ENCODE data around the gene MTCH2.

The MTCH2 gene

DNA sequence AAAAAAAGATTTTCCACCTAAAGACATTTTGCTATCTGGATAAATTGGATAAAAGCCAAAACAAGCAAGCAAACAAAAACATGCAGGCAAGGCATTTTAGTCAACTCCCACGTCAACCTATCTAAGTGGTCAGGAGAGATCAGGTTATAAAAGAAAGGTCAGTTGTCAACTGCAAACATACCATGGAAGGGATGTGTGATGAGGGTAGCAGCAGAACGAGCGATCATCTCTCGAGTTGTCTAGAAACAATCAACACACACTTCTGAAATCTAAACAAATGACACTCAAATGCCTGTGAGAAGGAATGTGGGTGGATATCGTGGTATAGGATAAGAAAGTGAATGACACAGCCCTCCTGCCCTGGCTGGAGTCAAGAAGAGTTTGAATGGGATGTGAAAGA, 10.9 kb downstream of the MTCH2 start:
- no peak for DNase-seq

DNA sequence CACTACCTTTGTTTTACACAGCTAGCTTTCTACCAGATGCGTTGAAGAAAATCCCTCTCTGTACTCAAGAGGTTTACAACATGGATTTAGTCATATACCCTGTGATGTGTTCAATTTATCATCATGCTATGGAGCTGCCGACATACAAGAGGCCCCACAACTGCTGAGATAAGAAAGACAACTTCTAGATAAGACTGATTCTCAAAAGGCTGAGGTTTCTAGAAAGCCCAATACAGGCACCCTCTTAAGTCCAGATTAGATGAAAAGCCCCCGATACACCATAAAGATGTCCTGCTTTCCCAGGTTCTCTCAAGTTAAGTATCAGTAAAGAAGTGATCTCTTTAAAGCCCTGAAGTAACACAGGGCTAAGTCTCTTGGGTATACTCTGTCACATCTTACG, 14.3 kb downstream of the MTCH2 start:
- DNase-seq = no peak

DNA sequence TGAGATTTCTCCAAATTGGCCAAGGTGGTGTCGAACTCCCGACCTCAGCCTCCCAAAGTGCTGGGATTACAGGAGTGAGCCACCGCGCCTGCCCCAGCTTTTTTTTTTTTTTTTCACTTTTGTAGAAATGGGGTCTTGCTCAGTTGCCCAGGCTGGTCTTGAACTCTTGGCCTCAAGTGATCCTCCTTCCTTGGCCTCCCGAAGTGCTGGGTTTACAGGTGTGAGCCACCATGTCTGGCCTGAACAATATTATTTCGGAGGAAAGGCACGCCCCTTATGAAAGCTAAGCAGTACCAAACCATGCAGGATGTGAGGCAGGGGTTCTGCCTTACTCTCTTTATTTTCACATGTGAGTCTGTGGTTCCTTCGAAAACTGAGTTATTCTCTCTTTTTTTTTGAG, 16.1 kb downstream of the MTCH2 start:
- no peak for DNase-seq

DNA sequence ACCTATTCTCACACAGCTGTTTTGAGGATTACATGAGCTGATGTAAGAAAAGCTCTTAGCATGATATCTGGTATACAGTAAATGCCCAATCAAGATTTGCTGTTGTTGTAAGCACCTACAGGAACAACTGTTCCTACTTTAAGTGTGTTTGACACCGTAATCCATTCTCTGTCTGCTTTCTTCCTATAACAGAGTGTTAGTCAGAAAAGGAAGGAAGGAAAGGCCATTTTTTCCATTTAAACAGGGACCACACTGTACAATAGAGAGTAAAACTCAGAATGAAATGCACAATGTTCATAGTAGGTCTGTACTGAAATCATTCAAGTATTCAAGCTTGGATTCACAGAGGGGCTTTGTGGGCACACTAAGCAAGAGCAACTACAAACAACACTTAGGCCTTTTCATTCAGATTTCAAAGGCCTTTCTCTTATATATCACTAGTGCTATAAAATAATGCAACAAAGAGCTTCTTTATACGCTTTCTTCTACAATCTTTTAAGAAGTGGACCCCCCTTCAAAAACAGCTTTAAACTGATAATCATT, 21.5 kb downstream of the MTCH2 start:
- no peak for DNase-seq

DNA sequence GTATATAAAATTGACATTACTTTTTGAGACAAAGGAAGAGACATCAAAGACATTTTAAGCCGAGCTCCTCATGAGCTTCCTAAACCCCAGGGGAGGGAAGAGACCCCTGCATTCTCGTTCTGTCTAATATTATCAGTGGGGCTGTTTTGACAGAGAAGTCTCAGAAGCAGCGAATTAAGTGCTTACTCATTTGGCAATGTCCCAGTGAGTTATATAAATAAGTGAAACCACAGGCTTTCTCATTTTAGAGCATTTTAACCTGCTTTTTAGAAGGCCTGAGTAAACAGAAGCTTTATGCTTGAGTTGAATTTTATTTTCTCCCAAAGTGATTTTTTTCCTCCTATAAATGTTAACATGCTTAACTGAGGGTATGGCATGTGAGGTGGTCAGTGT, 24.9 kb downstream of the MTCH2 start:
- DNase-seq = no peak

DNA sequence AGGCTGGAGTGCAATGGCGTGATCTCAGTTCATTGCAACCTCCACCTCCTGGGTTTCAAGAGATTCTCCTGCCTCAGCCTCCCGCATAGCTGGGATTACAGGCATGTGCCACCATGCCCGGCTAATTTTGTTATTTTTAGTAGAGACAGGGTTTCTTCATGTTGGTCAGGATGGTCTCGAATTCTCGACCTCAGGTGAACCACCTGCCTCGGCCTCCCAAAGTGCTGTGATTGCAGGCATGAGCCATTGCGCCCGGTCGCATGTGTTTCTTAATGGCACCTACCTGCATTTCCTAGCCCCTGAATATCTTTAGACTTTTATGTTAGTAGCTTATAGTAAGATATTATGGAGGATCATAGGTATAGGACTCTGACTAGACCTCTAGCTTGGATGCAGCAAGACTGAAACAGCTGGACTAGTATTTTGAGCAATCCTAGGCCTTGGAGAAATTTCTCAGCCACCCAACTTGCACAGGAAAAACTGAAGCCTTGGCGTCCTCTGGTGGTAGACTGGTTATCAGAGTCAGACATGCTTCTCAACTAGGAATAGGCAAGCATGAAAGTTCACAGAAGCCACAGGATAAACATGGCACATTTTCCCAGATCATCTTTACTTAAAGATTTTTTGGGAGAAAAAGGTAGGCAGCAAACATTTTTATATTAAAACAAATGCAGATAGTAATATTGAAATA, 25.5 kb downstream of the MTCH2 start:
- DNase-seq = peak in 1 of 2 donors; percentile 12

DNA sequence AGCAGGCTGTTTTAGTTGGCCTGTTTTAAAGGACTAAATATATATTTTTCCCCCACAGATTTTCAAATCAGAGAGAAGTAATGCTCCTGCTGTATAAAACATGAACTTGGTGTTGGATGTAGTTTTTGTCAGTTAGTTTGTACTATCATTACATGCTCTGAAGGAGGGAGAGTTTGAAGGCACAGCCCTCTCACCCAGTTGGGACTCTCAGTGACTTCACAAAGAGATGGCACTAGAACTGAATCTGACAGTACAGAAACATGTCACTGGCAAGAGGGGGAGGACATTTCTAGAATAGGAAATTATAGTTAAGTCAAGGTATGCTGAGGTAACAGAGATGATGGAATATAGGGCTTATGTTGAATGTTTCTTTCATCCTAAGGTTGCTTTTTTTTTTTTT, 27.1 kb downstream of the MTCH2 start:
- no peak for DNase-seq

DNA sequence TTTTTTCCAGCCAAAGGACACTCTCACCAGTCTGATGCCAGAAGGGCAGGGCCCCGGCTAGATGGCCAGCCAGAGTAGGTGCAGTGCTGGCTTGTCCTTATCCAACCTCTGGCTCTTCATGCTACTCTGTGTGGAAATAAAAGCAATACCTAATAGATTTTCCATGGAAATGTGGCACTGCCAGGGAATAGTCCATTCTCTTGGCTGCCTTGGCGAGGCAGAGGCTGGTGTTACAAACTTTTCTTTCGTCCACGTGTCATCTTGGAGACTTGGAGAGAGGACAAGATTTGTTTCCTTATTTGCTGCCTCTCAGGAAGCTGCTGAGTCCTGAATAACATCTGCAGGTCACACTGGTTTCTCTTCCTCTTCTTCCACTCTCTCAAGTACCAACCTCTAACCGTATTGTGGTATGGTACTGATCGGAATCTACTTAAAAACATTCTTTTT, 31.0 kb downstream of the MTCH2 start:
- no peak for DNase-seq

DNA sequence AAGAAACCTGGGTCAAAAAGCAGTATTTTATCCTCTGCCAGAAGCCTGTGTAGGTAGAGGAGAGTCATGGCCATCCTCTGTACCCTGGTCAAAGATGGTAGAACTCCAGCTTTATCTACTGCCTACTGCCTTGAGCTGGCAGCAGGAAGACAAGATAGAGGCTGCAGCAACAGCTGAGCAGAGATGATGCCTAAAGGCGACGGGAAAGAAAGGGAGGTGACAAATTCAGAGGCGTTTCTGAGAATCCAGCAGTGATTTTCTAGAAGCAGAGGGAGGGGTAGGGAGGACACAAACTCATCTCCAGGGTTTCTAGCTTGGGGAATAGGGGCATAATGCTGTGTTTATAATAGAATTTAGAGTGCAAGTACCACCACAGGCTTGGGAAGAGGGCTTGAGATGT, 32.7 kb downstream of the MTCH2 start:
- no peak for DNase-seq

DNA sequence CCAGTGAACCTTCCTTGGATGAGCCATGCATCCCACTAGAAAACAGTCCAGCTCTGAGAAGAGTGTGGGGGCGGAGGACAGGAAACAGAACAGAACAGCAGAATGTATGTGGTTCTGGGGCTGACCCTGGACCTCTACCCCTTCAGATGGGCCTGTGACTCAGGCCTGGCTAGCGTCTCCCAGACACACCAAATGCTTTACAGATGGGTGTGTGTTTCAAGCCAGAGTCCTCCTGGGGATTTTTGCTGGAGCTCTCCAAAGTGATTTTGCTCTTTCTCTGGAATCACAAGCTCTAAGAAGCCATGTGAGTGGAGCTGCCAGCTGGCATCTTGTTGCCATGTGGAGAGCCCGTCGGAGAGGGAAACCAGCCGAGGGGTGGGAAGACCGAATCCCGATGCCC, 35.0 kb downstream of the MTCH2 start:
- no peak for DNase-seq

DNA sequence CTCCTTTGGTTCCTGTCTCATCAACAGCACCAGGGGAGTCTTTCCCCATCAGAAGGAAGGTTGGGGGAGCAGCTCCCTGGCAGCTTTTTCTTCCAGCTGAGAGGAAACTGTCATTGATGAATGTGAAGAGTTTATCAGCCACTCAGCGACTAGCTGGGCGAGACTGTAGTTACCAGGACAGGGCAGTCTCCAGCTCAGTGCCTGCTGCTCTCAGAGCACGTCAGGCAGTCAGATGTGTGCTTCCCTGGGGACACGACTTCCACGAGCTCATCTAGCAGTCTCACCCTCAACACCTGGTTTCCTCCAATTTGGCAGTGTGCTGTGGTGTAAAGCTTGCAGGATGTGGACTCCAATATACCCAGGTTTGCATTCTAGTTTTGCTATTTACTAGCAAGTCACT, 35.6 kb downstream of the MTCH2 start:
- no peak for DNase-seq

DNA sequence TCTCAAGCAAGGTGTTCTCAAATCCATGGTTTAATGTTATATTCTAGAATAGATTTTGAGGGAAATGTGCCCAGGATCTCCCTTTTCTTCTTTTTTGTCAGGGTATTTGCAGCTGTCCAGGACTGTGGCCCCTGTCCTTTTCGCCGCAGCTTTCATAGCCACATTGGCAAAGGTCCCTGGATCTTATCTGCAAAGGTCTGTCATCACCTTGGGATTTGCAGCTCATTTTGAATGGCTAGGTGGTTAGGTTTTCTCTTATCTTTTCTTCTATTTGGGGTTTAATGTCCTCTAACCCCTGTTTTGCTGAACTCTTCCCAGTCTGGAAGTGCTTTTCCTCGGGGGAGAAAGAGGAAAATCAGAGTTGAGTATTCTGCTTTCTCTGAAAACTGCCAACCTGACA, 36.4 kb downstream of the MTCH2 start:
- DNase-seq = no peak

DNA sequence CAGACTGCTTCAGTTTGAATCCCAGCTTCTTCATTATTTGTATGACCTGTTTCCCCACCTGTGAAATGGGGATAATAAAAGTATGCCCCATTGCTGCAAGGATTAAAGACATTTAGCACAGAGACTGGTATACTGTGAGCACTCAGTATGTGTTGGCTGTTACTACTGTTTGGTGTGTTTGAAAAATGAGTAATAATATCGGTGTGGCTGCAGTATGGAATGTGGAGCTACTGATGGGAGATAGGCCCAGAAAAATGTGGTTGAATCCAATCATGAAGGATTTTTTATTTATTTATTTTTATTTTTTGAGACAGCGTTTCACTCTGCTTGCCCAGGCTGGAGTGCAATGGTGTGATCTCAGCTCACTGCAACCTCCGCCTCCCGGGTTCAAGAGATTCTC, 39.1 kb downstream of the MTCH2 start:
- DNase-seq = no peak

DNA sequence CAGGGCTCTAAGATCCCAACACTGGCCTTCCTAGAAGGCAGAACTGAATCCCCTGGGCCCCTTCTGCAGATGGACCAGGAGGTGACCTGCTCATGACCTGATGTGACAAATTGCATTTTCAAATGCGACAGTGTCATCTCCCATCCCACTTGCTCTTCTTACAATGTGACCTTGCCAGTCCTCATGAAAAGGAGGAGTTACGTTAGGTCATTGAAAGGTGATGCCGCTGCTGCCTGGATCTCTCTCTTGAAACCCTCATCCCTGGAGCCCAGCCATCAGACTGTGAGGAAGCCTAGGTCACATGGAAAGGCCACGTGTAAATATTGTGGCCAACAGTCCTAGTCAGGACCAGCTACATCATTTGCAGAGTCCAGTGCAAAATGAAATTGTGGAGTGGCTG, 42.5 kb downstream of the MTCH2 start:
- DNase-seq = no peak

DNA sequence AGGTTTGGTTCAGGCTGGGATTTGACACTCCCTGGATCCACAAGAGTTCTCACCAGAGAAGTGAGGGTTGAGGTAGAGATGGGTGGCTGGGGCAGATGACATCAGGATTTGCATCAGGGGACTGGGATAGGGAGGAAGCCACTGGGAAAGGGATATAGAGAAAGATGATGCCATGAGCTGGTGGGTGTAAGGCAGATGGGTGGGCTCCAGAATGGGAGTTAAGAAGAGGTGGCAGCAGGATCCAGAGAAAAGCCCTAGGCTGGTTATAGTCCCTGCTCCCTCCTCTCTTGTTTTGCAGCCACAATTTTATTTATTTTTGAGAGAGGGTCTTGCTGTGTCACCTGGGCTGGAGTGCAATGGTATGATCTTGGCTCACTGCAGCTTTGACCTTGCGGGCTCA, 46.4 kb downstream of the MTCH2 start:
- DNase-seq = no peak

DNA sequence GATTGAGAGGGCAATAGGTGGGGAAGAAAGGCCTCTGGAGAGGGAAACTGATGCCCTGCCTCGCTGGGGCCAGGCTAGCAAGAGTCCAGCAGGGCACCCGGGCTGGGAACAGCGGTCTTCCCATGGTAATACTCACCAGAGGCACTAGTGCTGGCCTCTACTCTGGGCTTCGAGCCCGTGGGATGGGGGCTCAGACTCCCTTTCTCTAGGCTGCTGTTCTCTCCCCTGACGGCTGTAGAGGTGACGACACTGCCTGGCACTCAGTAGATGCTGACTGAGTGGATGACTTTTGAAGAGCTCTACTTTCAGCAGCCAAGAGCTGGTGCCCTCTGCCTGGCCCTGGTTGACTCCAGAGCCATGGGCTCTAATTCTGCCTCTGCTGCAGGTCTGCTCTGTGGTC, 47.3 kb downstream of the MTCH2 start:
- no peak for DNase-seq

DNA sequence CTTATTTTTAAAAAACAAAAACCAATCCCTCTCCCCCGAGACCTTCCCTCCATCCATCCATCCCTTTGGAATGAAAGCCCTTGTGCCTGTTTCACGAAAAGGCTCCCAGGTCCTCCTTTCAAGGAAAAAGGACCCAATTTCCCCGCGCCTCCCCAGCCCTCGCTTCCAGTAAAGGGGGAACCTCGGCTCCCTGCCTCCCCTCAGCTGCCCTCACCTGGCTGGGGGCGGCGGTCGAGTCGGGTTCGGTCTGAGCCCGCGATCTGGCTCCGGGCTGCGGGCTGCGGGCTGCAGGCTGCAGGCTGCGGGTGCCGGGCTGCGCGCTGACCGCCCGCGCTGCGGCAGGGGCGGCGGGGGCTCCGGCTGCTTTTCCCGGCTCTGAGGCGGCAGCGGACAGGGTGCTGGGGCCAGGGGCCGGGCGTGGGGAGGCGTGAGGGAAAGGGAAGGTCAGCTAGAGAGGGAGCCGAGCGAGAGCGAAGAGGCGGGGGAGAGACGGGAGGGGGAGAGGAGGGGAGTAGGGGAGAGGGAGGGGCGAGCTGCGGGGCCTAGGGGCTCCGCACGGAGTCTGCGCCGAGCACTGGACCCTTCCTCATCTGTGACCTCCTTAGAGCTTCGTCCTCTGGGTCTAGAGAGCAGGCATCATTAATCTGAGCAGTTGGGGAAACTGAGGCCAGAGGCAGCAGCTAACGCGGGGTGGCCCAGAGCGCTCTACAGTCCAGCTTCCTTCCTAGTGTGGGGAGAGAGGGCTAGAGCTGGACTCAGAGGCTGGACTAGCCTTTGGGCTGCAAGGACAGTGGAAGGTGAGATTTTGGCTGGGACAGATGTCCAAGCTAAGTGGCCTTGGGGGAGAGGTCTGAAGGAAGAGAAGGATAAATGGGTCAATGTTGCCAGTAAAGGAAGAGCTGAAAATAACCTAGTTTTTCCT, 48.2 kb downstream of the MTCH2 start, which contains the start of gene C1QTNF4:
C1QTNF4 (minus strand) TSS at position 478 of the 922 bp plus-strand sequence. CDS start 3,601 bp downstream, outside the sequence.
- DNase-seq = no peak

DNA sequence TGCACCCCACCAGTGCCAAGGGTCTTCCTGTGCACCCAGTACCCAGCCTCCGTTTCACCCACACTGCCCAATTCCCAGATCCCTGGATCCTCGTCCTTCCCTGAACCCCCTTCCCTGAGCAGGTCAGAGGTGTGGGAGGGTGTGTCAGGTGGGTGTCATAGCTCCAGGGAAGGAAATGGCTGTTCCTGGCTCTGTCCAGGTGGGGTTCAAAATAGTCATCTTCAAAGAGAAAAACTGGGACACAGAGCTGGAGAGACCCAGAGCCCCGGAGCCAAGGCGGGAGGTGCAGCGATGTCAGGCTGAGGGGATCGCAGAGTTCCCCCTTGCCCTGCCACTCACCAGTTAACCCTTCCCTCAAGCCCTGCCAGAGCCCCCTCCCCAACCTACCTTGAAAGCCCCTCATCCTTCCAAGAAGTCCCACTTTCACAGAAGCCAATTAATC, 48.8 kb downstream of the MTCH2 start:
- DNase-seq = no peak

DNA sequence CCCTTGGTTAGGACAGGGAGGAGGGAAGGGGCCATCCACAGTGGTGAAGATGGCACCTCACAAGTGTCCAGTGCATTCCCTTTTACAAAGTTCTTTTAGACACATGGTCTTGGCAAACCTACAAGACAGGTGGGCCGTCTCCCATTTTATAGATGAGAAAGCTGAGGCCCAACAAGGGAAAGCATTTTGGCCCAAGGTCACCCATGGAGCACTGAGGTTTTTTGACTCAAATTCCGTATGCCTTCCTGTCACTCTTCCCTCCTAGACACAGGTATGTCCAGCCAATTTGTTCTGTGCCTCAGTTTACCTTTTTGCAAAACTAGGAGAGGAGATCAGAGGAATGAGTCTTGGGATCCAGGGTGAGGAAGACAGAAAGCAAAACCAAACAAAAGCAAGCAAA, 49.4 kb downstream of the MTCH2 start:
- no peak for DNase-seq

DNA sequence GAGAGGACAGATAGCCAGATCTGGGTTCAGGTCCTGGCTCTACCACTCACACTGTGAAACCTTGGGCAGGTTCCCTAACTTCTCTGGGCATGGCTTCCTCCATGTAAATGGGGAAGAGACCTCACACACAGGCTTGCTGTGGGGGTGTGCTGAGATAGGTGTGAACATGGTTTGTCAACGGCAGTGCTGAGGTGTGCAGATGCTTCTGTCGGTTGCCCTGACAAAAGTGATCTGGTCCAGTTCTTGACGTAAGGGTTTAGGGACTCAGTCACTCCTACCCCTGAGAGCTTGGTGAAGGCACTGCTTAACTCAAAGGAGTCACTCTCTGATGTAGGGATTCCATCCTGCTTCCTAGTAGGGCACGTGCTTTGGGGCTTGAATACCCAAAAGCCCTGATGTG, 50.1 kb downstream of the MTCH2 start:
- no peak for DNase-seq

DNA sequence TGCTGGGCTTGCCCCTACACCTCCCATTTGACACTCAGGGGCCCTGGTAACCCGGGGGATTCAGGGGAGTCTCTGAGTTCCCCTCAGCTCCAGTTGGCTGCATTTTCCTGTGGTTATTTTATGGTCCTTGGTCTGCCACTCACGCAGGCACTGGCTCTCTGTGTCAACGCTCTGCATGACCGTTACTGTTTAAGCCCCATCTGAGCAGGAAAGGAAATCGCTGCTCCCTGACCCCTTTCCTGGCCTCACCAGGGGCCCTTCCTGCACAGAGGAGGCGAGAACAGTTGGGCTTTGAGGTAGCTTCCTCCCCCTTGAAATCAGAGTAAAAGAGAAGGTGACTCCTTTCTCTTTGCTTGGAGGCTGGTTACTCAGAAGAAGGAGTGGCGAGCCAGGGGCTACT, 50.6 kb downstream of the MTCH2 start:
- DNase-seq = no peak

DNA sequence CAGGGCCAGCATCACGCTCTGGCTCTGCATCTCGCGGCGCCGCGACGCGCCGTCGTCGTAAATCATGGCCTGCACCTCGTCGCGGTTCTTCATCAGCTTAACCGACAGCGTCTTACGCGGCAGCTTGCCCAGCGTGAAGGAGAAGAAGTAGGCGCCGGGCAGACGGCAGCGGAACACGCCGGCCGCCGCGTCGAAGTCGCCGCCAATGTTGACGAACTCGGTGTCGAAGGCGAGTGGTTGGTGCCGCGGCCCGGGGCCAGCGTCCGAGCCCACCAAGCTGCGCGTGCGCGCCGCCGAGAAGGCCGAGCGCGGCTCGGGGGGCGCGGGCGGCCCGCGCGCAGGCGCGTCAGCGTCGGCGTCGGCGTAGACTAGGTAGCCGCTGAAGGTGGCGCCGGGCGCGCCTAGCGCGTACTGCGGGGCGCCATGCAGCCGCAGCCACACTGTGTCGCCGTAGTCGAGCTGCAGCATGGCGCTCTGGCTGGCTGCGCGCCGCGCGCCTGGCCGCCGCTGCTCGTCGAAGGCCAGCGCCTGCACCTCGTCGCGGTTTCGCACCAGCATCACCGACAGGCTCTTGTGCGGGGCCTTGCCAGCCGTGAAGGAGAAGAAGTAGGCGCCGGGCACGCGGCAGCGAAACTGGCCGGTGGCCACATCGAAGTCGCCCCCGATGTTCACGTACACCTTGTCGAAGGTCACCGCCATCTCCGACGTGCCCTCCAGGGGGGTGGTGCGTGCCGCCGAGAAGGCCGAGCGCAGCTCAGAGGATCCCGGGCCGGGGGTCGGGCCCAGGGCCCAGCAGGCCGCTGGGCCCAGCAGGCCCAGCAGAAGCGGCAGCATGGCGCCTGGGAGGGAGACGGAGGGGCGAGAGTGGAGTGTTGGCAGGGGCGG, 52.1 kb downstream of the MTCH2 start:
- no peak for DNase-seq

DNA sequence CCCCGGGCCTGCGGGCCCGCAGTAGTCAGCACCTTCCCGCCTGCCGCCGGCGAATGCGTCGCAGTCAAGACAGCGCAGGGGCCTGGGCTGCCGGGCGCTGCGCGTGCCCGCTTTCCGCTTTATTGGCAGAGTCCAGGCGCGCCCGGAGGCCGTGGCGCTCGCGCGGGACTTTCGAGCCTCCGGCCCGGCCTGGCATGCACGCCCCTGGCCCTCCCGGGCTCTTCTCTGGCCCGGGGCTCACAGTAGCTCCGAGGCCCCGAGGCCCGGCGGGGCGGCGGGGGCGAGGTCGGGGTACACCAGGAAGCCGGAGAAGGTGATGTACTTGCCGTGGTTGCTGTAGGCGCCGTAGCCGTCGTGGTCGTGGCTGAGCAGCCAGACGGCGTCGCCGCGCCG, 52.8 kb downstream of the MTCH2 start:
- DNase-seq = no peak

All from CD4-positive, alpha-beta T cell treated with Interleukin-1 beta for 1 hour (primary cell).